Measurements from ENCODE around the gene TADA3. TPM values are rescaled to one million over a fixed set of nuclear protein-coding genes. Genes with fewer than 3 reads are reported as not detected.

The TADA3 gene
- total and polyA plus RNA-seq, 10 donors: 33.6 to 73.7 (median 49.4) TPM

DNA sequence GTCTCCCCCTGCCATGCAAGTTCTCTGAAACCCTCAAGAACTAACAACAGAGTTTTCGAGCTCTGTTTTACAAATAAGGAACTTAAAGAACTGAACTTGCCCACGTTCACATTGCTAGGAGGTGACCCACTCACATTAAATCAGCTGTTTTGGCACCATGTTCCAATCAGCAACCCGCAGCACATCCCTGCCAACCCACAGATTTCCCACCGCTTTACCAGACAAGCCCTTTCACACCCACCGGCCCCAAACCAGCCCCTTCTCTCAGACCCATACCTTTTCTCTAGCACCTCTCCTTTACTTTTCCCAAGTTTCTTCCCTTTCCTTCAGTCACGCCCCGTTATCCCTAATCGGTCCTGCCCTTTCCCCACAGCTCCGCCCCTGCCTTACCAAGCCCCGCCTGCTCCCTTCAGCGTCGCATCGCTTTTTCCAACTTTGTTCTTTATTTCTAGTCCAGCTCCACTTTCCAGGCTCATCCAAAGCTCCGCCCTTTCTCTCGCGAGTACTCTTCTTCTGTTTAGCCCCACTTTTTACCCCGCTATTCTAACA, 61.5 kb downstream of the TADA3 start:
- Histone ChIP-seq H3K9me3 (no peaks in the 10 kb centered on the region), H3K4me1 (peaks cover 28 to 66% (median 53%) of the 10 kb centered on the region in 6 donors), H3K36me3 (peaks cover 0 to 19% (median 14%) of the 10 kb centered on the region in 6 donors), H3K27me3 (replicated peaks in 1 of 7) (no peaks in the 10 kb centered on the region), H3K4me3 (peak overlapping the region; percentile 53 to 99 (median 96)), H3K27ac (peak overlapping the region; percentile 91 to 99 (median 95))
- intact Hi-C loops (cut with DNase I; ENCODE audit: low total_unique reads): no loop called here
- no peak for DNase-seq
- peak in 2 of 11 experiments; percentile 33 to 35 for TF ChIP-seq CTCF (IDR thresholded peaks at IDR 0.05 in 8 of 11, conservative IDR thresholded peaks at IDR 0.05 in 3 of 11)
- no peak for TF ChIP-seq POLR2A (IDR thresholded peaks at IDR 0.05)
- 1 to 3% (median 2%) methylated on average over 16 to 17 of the region's 17 CpGs for WGBS, 5 donors

Other genes starting within 250 kb of the TADA3 start
- gene LHFPL4, start 238.7 kb downstream of the TADA3 start, total RNA-seq: not detected
- gene LHFPL4, start 238.7 kb downstream of the TADA3 start, polyA plus RNA-seq: not detected
- 10 to 100 TPM; 55.2 to 84.6 (median 67.2) TPM for gene MTMR14, start 143.0 kb downstream of the TADA3 start, total RNA-seq
- gene MTMR14, start 143.0 kb downstream of the TADA3 start, polyA plus RNA-seq: 10 to 100 TPM; 43.5 to 47.8 (median 45.1) TPM
- under 1 TPM in 1 of 7 donors, not detected in 6; 0.63 TPM for gene CPNE9, start 88.6 kb downstream of the TADA3 start, total RNA-seq
- gene CPNE9, start 88.6 kb downstream of the TADA3 start, polyA plus RNA-seq: under 1 TPM; 0.15 to 0.22 (median 0.17) TPM
- gene BRPF1, start 60.7 kb downstream of the TADA3 start, total RNA-seq: 10 to 100 TPM; 24.9 to 31.9 (median 27.0) TPM
- 1 to 10 TPM; 5.5 to 9.3 (median 6.4) TPM for gene BRPF1, start 60.7 kb downstream of the TADA3 start, polyA plus RNA-seq
- 10 to 100 TPM; 22.0 to 34.5 (median 28.1) TPM for gene OGG1, start 42.5 kb downstream of the TADA3 start, total RNA-seq
- gene OGG1, start 42.5 kb downstream of the TADA3 start, polyA plus RNA-seq: 10 to 100 TPM in 2 of 3 donors, 1 to 10 TPM in 1; 9.3 to 16.7 (median 15.9) TPM
- 10 to 100 TPM; 10.1 to 30.5 (median 22.6) TPM for gene CAMK1, start 22.5 kb downstream of the TADA3 start, total RNA-seq
- gene CAMK1, start 22.5 kb downstream of the TADA3 start, polyA plus RNA-seq: 10 to 100 TPM; 14.5 to 29.8 (median 28.2) TPM
- gene ARPC4, start 609 bp upstream of the TADA3 start, total RNA-seq: 100 to 1,000 TPM; 156 to 238 (median 199) TPM
- gene ARPC4, start 609 bp upstream of the TADA3 start, polyA plus RNA-seq: 100 to 1,000 TPM in 2 of 3 donors, 10 to 100 TPM in 1; 98.9 to 144 (median 125) TPM
- 100 to 1,000 TPM in 2 of 7 donors, 10 to 100 TPM in 5; 59.5 to 143 (median 78.9) TPM for gene TTLL3, start 17.8 kb upstream of the TADA3 start, total RNA-seq
- 10 to 100 TPM; 24.8 to 58.1 (median 47.3) TPM for gene TTLL3, start 17.8 kb upstream of the TADA3 start, polyA plus RNA-seq
- gene RPUSD3, start 51.5 kb upstream of the TADA3 start, total RNA-seq: 10 to 100 TPM; 26.9 to 41.7 (median 30.2) TPM
- gene RPUSD3, start 51.5 kb upstream of the TADA3 start, polyA plus RNA-seq: 10 to 100 TPM; 21.3 to 34.5 (median 25.1) TPM
- gene CIDEC, start 87.8 kb upstream of the TADA3 start, total RNA-seq: not detected
- gene CIDEC, start 87.8 kb upstream of the TADA3 start, polyA plus RNA-seq: under 1 TPM in 2 of 3 donors, not detected in 1; 0.13 to 0.24 TPM
- gene JAGN1, start 98.1 kb upstream of the TADA3 start, total RNA-seq: 10 to 100 TPM; 17.1 to 41.3 (median 23.6) TPM
- gene JAGN1, start 98.1 kb upstream of the TADA3 start, polyA plus RNA-seq: 10 to 100 TPM; 22.0 to 33.4 (median 28.1) TPM
- gene IL17RE, start 110.4 kb upstream of the TADA3 start, total RNA-seq: 1 to 10 TPM; 1.0 to 5.1 (median 1.9) TPM
- 1 to 10 TPM in 1 of 3 donors, under 1 TPM in 2; 0.57 to 1.7 (median 0.64) TPM for gene IL17RE, start 110.4 kb upstream of the TADA3 start, polyA plus RNA-seq
- 10 to 100 TPM; 10.7 to 24.1 (median 19.7) TPM for gene IL17RC, start 124.6 kb upstream of the TADA3 start, total RNA-seq
- 10 to 100 TPM in 2 of 3 donors, 1 to 10 TPM in 1; 6.6 to 24.6 (median 12.6) TPM for gene IL17RC, start 124.6 kb upstream of the TADA3 start, polyA plus RNA-seq
- gene CRELD1, start 141.4 kb upstream of the TADA3 start, total RNA-seq: 10 to 100 TPM; 17.7 to 40.3 (median 31.4) TPM
- gene CRELD1, start 141.4 kb upstream of the TADA3 start, polyA plus RNA-seq: 10 to 100 TPM; 20.6 to 40.9 (median 21.9) TPM
- gene PRRT3, start 159.9 kb upstream of the TADA3 start, total RNA-seq: 1 to 10 TPM in 6 of 7 donors, under 1 TPM in 1; 0.85 to 2.4 (median 1.9) TPM
- under 1 TPM; 0.65 to 0.99 (median 0.72) TPM for gene PRRT3, start 159.9 kb upstream of the TADA3 start, polyA plus RNA-seq
- 10 to 100 TPM; 32.8 to 61.4 (median 47.1) TPM for gene EMC3, start 194.4 kb upstream of the TADA3 start, total RNA-seq
- 10 to 100 TPM; 16.3 to 35.3 (median 18.0) TPM for gene EMC3, start 194.4 kb upstream of the TADA3 start, polyA plus RNA-seq
- gene FANCD2, start 234.0 kb upstream of the TADA3 start, total RNA-seq: 10 to 100 TPM in 6 of 7 donors, 1 to 10 TPM in 1; 9.3 to 19.5 (median 13.6) TPM
- gene FANCD2, start 234.0 kb upstream of the TADA3 start, polyA plus RNA-seq: 10 to 100 TPM; 12.5 to 20.2 (median 13.6) TPM